ENCODE results near the gene BARHL2. TPM values are rescaled to one million over a fixed set of nuclear protein-coding genes. Genes with fewer than 3 reads are reported as not detected.

Gene BARHL2
- total RNA-seq, 1 donor from 2014 or later = not detected

DNA sequence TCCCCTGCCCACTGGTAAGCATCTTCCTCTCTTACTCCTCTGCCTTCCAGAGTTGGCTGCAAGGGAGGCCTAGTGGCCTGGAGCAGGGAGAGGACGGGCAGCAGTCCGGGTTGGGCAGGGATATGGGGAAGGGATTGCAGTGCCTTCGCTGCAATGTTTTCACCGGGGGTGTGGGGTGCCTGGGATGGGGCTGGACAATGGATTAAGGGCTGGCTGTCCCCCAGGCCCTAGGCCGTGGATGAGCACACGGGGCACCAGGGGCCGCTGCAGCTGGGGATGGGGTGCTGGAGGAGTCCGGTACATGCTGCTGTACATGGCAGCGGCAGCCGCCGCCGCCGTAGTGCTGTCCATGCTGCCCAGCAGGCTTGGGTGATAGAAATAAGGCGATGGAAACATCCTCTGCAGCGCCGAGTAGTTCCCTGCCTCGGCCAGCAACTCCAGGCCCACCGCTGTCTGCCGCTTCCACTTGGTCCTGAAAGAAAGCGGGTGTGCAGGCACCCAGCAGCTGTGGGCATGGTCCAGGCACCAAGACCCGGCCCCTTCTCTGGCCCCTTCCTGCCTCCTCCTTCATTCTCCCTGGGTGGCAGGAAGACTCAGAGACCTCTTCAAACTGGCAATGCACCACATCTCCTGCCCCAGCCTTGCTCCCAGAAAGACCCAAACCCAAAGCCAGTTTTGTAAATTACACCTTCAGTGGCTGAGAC is 4.8 kb downstream of the BARHL2 start:
- ATAC-seq = no peak
- DNase-seq (ENCODE audit: low spot score) = no peak

DNA sequence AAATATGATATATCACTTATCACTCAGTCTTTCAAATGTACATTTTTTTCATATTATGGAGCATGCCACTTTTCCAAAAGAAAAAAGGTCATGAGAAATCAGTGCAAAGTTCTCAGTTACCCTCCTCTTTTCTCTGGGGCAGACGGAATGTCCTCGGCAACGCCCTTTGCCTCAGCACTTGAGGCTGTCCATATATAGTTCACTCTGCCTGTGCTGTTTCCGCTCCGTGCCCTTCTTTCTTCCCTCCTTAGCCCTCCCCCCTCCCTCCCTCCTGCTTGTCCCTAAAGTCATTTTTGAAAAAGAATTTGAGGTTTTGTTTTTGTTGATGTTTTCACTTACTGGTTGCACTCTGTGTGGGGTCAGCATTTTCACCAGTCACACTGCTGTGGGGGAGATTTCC is 5.4 kb downstream of the BARHL2 start:
- ATAC-seq (no peak), DNase-seq (ENCODE audit: low spot score) (no peak)

DNA sequence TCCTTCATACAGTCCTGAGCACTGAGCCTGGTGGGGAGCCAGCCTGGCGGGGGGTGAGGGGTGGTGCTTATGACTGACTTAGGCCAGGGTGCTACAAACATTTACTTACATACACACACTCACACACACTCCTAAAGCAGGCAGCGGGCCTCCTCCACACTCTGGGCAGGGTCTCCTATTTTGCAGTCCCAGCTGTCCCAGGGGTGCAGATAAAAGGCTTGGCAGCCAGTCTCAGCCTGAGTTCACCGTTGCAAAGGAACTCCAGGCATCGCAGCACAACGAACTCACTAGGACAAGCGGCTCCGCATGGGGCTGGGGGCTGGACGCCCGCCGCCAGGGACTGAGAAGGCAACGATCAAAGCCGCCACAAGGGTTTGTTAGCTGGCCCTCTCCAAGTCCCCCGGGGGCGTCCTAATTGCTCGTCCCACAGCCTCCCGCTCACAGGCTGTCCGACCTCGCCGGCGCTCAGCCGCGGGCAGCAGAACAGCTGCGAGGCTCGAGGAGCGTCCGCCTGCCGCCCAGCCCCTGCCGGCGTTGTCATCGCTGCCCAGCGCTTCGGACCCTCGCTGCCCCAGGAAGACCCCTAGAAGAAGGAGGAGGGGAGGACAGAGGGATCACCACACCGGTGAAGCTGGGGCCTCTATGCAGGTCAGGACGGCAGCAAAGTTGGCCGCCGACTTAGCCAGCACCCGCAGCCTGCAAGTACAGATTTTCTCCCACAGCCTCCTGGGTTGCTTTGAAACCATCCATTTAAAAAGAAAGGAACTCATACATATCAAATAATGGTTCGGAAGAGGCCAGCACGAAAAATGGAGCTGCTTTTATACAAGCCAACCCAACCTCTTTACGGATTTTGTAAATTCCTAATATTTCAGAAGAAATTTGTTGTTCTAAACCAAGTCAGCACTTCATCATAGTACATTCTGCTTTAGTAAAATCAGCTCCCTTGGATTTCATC is 6.2 kb downstream of the BARHL2 start:
- DNase-seq (ENCODE audit: low spot score) = no peak
- no peak for ATAC-seq

DNA sequence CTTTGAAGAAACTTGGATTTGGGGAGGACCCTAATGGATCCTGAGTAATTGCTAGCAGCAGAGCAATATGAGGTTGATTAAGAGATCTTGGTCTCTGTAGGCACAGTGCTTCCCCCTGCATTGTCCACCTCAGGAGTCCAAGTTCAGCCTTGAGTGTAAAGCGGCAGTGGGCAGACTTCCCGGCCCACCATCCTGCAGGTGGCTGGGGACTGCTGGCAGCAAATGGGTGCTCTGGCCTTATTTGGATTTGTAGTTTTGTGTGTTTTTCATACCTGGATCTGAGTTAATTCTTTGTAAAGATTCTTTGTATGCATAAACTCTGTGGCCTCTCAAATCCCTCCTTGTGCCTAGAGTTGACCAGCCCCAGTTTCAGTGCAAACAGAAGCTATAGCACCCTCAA is 7.6 kb downstream of the BARHL2 start:
- ATAC-seq (no peak), DNase-seq (ENCODE audit: low spot score) (no peak)

DNA sequence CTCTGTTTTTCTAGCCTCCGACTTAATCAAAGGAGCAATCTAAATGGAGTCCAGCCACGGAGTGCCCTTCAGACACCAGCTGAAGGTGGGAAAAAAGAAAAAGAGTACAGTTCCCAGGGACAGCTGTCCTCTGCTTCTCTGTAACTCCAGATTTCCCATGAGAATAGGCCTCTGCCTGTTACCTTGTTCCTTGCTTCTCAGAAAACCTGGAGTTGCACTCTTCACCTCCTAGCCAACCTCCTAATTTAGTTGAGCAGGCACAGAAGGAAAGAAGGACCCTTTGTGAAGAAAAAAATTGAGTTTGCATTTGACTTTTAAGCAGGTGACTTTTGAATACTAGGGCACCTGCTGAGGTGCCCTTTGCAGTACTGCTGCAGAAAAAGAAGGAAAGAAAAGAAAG is 8.3 kb downstream of the BARHL2 start:
- no peak for ATAC-seq
- DNase-seq (ENCODE audit: low spot score) = no peak

DNA sequence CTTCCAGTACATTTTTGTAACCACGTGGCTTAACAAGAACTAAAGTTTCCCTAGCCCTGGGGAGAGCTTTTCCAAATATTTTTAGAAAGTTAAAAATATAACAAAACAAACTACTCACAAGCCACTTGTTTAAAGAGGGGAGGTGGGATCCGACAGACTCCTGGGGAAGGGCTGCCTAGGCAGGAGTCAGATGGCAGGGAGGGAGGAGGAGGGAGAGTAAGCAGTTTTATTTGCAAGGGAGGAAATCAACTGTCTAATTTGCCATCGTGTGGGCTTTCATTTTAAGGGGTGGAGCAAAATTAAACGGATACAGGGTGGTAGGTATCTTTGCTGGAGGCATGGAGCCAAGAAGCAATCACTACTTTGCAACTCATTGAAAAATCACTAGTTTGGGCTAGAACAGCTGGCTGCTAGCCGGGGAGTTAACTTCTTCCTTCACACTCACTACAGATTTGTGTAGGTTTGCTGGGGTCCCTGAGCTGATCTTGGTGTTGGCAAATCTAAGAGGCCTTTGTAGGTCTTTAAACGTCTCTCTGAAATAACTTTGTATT is 8.8 kb downstream of the BARHL2 start:
- no peak for DNase-seq (ENCODE audit: low spot score)
- ATAC-seq = no peak

DNA sequence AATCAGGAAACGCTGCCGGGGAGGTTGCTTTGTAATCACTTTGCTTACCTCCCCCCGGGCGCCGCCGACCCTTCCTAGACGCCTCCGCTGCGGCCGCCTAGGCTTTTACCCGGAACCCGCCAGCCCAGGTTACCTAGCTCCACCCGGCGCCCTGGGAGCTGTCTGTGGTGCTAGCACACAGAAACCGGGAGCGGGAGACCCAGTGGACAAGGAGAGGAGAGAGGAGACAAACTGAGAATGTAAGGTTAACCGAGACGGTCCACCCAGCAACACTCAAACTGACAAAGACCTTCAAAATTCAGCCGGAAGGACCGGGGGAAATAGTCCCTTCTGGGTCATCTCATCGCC is 9.8 kb downstream of the BARHL2 start:
- DNase-seq (ENCODE audit: low spot score) = peak; percentile 58
- peak; percentile 97 for ATAC-seq

DNA sequence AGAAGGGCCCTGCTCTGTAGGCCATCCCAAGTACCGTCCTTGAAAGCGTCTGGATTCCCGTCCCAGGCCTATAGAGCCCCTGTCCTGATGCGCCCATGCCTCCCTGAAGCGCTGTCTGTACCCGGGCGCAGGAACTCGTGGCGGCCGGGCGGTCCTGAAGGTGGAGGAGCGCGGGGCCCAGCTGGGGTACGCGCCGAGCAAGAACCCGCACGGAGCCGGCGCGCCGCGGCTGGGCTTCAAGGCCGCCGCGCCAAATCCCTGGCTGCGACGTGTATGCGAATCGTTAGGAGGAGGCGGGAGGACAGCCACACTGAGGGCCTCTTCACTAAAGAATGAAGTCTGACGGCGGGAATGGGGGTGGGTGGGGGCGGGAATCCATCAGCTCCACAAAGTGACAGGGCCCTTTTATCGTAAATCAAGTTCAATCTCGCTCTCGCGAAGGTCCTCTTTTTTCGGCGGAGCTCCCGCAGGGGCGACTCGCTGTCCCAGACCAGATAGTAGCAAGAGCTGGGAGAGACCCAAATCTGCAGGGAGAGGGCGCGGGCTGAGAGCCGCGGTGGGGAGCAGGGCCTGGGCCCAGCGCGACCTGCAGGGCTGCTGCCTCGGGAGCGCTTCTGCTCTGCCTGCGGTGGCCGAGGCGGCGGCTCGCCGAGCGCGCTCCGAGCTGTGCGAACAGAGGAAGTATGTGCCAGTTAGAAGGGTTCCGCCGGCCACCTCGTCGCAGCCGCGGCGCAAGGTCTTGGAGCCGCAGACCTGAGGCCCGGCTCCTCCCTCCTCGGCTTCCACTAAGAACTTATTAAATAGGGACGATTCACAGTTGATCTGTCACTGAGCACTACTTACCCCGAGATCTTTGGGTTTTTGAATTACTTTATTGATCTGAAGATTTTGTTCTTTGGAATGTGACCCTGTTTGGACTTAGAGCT is 10.4 kb downstream of the BARHL2 start:
- DNase-seq (ENCODE audit: low spot score) = no peak
- peak; percentile 83 for ATAC-seq

DNA sequence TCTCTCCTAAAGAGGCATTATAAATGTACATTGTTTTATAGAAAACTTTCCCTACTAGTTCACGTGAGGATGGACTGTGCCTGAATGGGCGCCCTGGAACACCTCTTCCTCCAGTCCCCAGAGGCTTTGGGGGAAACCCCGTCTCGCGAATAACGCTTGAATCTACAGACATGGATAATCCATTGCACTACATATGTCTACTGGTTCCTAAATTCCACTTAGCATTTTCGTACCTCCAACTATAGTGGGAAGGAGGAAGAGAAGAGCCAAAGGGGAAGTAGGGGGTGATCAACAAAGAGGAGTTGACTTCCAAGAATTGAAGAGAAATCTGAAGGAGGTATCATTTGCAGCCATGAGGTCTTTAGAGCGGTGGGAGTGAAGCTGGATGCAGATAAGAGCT is 11.1 kb downstream of the BARHL2 start:
- no peak for ATAC-seq

DNA sequence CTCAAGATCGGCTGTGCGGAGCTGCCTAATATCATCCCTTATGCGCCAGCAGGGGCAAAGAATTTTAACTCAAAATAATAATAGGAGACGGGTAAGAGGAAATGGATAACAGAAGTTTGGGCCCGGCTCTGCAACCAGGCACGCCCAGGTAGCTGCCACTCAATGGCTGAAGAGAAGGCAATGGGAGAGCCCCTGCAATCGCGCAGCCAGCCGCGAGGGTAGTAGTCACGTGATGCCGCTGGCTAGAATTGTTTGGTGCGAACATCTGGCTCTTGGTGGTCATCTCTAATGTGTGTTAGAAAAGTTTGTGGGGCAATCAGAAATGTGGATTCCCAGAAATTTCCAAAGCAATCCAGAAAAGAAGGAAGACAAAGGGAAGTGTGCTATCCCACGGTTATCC is 12.3 kb downstream of the BARHL2 start:
- DNase-seq (ENCODE audit: low spot score) = no peak

More for the DNA sequence above, 11.1 kb downstream of the BARHL2 start:
- DNase-seq (ENCODE audit: low spot score) = no peak

DNA sequence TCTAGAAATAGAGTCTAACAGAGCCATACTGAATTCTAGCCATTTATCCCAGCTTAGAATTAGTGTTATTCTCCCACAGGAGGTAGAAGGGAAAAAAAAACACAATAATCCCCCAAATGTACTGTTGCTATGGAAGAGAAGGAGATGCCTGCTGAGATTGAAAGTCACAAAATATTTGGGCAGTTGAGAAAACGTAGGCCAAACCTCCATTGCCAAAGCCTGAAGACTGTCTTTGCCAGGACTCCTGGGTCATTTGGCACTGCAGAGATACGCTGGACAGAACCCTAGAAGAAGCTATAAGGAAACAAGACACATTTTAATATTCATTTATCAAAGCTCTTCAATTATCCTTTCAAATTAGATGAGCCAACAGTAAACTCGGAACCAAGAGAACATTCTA is 22.3 kb downstream of the BARHL2 start:
- no peak for DNase-seq (ENCODE audit: low spot score)
- ATAC-seq = no peak

More for the DNA sequence above, 12.3 kb downstream of the BARHL2 start:
- ATAC-seq = no peak

DNA sequence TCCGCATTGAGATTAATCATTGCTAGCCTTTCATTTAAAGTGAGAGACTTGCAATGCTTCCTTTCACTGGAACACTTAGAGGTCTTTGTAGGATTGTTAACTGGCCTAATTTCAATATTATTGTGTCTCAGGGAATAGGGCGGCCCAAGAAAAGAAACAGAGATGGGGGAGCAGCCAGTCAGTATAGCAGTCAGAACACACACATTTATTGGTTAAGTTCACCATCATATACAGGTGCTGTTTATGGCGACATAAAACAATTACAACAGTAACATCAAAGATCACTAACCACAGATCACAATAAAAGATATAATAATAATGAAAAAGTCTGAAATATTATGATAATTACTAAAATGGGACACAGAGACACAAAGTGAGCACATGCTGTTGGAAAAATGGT is 29.4 kb downstream of the BARHL2 start:
- DNase-seq (ENCODE audit: low spot score) = no peak
- no peak for ATAC-seq

DNA sequence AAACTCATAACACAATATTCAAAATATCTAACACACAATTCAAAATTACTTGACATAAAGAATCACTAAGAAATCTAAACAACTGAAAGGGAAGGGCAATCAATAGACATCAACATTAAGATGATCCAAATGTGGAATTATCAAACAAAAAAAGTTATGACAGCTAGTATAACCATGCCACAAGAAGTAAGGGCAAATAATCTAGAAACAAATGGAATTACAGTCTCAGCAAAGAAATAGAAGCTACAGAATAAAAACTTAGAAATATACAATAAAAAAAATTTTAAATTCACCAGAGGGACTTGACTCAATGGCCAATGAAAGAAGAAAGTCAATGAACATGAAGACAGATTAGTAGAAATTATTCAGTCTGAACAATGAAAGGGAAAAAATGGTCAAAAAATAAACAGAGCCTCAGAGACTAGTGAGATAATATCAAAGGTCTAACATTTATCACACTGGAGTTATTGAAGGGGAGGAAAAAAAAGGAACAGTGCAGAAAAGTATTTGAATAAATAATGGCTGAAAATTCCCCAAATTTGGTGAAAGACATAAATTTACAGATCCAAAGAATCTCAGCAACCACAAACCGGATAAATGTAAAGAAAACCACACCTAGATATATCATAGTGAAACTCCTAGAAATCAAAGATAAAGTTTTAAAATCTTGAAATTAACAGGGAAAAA is 41.8 kb downstream of the BARHL2 start:
- ATAC-seq (no peak), DNase-seq (ENCODE audit: low spot score) (no peak)

DNA sequence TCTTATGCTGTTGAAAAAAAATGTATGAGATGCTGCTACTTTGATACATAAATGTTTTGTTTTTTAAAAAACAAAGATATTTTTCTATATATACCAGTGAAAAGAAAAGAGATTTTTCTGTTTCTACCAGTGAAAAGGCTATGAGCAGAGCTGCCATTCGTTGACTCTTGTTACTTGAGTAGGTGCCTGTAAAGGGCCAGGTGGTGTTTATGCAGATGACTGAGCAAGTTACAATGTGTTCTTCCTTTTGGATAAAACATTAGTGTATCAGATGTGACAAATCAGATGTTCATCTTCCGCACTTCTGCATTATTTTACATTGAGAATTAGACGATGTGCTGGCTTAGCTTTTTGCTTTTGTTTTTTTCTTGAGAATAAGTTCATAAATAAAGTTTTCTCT is 45.4 kb downstream of the BARHL2 start:
- DNase-seq (ENCODE audit: low spot score) (no peak), ATAC-seq (no peak)

DNA sequence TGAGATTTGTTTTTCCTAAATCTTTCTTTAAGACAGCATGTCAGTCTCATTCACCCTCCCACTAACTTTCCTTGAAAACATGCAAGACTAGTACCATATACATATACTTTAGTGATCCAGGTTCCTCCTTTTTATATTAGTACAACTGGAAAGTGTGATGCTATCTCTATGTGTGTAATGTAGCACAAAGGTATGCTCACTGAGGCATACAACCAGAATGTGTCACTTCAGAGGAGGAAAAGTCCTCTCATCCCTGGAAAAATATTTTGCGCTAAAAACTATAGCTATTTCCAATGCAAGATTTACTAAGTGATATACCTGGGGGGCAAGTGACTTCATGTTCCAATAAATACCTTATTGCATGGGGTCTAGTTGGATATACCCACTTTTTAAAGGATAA is 45.9 kb downstream of the BARHL2 start:
- ATAC-seq (no peak), DNase-seq (ENCODE audit: low spot score) (no peak)
